Left forelimb (tissue), 1 donor: ENCODE results near the gene C19orf18.
"Not testable (repeated sequence)": the region's sequence is repeated elsewhere in the genome, so short reads cannot be mapped to it uniquely, and the experiment has no call there.

Experiments used
- DNase-seq: peaks from one replicate; pipeline ENCODE4 v3.0.0-alpha.2; 2018; ENCODE audit warnings: low spot score

Gene C19orf18

DNA sequence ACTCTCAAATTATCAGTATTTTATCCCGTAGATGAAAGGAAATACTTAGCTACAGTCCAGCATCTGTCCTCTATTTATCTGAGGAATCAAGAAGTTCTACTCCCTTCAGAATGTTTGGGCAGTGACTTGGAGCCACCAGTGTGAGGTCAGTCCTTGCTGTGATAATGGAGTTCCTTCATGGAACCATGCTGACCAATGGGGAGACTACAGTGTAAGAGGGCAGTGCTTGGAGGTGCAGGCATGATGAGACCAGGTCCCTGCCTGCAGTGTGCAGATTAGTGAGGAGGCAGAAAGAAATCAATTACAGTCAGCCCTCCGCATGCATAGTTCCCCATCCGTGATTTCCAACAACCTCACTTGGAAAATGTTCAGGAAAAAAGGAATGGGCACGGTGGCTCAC is at the start of gene C19orf18:
TSS of gene C19orf18 (minus strand) at position 101 of the 400 bp plus-strand sequence. CDS start 102 bp downstream, outside the sequence.
- DNase-seq = no peak

DNA sequence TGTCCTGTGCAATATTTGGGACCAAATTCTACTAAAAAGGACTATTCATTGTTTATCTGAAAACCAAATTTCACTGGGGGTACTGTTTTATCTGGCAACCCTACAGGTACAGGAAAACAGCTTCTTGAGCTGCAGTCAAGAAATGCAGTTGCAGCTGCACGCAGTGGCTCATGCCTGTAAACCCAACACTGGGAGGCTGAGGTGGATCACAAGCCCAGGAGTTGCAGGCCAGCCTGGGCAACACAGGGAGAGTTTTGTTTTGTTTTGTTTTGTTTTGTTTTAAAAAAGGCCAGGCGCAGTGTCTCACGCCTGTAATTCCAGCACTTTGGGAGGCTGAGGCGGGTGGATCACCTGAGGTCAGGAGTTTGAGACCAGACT is 47.9 kb upstream of the C19orf18 start:
- no peak for DNase-seq

DNA sequence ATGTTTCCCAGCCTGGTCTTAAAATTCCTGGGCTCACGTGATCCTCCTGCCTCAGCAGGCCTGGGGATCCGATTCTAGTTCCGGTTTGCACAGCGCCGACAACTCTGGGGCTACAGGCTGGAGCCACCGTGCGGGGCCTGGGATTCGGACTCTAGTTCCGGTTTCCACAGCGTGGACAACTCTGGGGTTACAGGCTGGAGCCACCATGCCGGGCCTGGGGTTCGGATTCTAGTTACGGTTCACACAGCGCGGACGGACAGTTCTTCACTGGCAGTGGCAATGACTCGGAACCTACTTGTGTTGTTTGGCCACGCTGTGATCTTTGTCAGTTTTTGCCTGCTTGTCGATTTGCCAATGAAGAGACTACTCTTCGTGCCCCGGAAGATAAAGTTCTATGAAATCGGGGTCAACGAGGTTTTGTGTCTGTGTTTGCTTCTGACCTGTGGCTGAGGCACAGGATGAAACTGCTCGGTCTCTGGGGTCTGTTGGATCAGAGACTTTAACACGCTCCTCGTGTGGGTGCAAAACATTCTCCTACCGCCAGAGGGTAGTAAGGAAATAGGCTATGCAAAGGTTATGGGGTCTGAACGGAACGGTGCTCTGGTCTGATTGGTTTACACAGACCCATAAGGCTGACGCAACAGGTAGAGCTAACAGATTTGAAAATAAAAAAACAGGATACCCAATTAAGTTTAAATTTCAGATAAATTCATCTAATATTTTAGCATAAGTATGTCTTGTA is 47.4 kb upstream of the C19orf18 start:
- no peak for DNase-seq

DNA sequence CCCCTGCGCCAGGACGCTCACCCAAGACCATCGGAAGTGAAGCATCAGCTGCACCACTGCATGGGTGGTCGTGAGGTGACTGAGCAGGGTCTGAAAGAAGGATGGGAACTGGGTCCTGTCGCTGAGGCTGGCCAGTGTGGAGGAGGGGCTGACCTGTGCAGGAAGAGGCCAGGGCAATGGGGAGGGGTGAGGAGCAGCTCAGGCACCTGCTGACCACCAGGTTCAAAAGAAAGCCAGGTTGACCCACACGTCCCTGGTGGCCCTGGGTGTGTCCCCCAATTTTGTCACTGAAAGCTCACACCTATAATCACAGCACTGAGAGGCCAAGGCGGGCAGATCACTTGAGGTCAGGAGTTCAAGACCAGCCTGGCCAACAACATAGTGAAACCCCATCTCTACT is 45.8 kb upstream of the C19orf18 start:
- DNase-seq = no peak

DNA sequence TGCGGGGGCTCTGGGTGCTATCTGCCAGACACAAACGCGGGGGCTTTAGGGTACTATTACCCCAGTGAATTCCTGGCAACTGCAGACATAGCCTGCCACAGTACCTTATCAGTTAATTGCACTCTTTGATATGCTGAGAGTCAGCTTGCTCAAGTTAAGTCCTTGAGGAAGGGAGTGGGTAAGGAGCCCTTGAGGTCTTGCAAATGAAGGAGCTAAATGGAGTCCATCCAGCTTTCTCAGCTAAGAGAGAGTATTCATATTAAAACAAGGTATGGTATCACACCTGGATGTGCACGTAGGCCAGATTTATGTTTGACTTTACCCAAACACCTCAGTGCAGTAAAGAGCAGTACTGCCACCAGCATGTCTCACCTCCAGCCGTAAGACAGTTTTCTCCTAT is 39.8 kb upstream of the C19orf18 start:
- no peak for DNase-seq

DNA sequence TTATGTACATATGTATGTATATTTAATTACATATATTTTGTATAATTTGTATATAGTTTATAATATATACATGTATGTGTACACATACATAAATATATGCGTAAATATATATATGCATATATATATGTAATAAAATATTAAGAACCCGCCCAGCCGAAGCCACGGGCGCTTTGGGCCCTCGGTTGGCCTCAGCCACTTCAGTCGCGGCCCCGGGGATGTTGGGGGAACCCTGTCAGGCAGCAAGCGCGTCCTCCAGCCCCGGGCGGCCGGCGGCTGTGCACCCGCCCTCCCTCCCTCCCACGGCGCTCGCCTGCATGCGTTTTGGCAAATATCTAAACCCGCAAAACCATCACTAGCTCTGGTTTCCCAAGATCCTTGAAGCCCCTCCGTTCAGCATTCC is 36.2 kb upstream of the C19orf18 start:
- no peak for DNase-seq

DNA sequence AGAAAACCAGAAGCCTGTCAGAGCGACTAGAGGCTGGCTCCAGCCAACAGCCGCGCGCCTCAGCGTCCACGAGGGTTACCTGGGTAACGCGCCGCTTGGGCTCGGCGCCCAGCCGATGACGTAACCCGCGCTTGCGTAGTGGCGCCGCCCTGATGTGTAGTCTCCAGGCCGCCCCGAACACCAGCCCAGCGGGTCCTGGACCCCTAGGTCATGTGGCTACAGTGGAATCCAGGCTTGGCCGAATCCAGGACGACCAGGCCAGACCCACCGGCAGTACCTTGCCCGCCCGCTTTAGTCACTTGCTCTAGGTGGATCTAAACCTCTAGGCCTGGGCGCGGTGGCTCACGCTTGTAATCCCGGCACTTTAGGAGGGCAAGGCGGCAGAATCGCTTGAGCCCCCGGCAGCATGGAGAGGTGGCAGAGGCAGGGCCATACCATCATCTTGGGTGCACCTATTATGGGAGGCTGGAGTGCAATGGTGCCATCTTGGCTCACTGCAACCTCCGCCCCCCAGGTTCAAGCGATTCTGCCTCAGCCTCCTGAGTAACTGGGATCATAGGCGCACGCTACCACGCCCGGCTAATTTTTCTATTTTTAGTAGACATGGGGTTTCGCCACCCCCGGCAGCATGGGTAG is 35.5 kb upstream of the C19orf18 start:
- DNase-seq = peak; percentile 97

DNA sequence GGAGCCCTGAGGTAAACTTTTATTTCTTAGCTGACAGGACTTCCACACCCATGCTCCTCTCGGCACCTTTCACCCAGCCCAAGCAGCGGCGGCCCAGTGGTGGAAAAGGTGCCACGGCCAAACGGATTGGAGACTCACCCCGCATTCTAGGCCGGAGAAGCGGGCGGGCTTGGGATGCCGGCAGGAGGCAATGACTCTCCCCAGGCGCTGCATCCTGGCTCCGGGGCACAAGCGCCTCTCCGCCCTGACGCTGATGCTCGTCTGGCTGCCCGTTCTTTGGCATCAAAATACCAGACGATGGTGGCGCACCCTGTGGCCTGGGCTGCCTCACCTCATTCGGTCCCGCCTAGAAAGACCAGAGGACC is 34.9 kb upstream of the C19orf18 start:
- DNase-seq = peak; percentile 72

DNA sequence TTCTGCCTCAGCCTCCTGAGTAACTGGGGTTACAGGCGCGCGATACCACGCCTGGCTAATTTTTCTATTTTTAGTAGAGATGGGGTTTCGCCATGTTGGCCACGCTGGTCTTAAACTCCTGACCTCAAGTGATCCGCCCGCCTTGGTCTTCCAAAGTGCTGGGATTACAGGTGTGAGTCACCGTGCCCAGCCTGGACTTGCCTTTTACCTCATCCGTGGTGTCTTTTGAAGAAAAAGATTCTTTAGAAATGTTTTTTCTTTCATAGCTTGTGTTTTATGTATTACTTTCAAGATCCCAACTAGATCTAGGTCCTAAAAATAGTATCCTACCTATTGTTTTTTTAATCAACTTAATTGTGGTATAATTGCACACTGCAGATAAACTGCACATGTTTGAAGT is 34.5 kb upstream of the C19orf18 start:
- DNase-seq = not testable (repeated sequence)

DNA sequence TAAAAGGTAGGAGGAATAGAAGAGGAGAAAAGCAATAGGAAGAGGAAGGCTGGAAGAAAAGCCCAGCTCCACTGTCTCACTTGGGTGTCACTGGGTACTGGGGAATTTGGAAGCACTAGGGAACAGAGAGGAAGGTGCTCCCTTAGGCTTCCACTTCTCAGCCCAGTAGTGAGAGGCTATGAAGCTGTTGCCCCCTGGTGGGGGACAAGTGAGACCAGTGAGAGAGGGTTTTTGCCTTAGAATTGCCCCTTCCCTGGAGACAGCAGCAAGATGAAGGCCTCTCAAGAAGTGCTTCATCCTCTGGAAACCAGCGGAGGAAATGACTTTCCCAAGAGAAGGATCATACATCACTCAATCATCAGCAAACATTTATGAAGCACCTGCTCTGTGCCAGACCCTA is 33.0 kb upstream of the C19orf18 start:
- DNase-seq = no peak

DNA sequence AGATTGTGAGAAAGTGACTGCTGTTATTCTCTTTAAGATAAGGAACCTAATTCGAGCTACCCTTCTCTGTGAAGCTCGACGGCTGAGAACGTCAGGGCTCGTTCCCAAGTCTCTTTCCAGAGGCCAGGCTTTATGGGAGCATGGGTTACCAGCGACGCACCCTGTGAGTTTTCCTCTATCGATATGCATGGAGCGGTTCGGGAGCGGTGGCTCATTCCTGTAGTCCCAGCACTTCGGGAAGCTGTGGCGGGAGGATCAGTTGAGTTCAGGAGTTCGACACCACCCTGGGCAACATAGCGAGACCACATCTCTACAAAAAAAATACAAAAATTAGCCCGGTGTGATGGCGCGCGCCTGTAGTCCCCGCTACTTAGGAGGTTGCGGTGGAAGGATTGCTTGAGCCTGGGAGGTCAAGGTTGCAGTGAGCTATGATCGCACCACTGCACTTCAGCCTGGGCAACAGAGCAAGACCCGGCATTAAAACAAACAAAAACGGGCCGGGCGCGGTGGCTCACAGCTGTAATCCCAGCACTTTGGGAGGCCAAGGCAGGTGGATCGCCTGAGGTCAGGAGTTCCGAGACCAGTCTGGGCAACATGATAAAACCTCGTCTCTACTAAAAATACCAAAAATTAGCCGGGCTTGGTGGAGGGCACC is 29.0 kb upstream of the C19orf18 start:
- no peak for DNase-seq

DNA sequence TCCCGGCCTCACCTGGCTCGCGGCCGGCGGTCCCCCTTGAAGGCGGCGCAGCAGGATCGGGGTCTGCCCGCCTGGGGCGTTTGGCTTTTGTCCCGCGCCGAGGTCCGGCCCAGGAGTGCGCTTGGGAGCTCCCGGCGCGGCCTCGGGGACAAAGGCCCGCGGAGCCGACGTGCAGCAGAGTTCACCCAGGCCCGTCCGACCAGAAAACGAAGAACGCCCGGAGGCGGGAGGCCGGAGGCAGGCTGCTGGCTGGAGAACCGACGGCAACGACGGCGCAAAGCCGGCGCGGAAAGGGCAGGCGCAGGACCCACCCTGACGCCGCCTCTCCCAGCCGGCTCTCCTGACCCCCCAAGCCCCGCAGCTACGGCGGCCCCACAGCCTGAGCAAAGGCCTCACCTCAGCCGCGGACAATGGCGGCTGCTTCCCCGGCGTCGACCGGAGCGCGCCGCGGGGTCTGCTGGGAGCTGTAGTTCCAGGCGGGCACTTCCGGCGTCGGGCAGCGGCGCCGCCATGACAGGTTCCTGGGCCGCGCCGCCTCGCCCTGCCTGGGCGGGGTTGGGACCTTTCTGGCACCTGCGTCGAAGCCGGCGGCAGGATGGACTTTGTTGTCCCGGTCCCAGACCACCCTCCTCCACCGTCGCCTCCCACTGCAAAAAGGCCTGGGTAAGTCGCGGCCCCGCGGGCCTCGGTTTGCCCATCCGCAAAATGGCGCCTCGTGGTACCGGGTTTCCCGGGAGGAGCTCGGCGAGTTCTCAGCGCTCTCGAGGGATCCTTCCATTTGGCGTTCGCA is 28.2 kb upstream of the C19orf18 start, which contains the start of gene ZNF606:
TSS of gene ZNF606 (minus strand) at position 437 of the 790 bp plus-strand sequence. CDS start 1,501 bp downstream, outside the sequence.
- peak; percentile 93 for DNase-seq

DNA sequence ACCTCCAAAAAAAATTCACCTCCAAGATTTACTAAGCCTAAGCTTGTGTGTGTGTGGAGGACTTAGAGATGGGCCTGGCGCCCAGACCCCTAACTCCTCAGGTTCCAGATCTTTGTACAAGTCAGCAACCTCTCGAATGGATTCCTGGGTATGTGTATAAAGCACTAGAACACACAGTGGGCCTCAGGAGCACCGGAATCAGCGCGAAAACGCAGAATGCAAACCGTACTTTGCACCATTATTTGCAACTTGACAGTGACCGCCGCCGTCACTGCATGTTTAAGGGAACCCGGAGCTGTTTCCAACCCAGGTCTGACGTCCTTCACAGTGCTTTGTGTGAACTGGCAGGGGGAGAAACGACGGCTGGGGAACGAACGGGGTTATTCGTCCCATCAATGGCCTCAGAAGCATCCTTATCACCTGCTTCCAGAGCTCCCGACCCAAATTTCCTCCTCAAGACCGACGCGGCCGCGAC is 27.6 kb upstream of the C19orf18 start:
- no peak for DNase-seq

DNA sequence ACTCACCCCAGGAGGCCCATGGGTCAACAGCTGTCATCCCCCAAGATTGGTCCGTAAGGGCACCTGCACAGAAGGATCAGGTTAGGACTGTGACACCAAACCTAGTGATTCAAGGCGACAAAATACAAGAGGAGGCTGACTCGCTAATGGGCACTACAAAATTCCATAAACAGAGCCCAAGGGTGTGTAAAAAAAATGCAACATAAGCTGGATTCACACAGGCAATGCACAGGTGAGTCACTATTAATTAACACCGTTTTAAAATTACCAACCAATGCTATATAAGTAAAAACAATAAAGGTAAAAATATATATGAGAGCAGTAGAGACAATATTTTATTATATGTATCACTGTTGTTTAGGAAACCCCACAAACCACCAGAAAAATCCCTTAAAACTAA is 26.3 kb upstream of the C19orf18 start:
- DNase-seq = no peak

DNA sequence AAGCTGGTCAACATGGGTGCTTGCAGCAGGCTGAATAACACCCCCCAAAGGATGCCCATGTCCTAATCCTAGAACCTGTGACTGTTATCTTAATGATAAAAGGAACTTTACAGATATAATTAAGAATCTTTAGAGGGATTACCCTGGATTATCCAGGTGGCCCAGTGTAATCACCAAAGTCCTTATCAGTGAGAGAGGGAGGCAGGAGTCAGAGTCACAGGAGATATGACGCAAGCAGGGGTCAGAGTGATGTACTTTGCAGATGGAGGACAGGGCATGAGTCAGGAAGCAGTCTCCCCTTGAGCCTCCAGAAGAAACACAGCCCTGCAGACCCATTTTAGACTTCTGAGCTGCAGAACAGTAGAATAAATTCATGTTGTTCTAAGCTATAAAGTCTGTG is 18.5 kb upstream of the C19orf18 start:
- DNase-seq = no peak

DNA sequence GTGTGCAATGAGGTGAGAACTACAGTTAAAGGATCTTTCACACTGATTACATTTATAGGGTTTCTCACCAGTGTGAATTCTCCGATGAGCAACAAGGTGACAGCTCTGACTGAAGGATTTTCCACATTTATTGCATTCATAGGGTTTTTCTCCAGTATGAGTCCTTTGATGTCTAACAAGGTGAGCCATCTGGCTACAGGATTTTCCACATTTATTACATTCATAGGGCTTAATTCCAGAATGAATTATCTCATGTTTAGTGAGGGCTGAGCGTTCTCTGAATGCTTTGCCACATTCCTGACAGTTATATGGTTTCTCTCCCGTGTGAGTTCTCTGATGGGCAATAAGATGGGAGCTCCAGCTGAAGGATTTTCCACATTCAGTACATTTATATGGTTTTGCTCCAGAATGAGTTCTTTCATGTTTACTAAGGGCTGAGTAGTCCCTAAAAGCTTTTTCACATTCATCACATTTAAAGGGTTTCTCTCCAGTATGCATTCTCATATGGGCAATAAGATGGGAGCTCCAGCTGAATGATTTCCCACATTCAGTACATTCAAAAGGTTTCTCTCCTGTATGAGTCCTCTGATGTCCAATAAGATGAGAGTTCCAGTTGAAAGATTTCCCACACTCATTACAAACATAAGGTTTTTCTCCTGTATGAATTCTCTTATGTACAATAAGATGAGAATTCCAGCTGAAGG is 4.4 kb upstream of the C19orf18 start:
- DNase-seq = no peak

DNA sequence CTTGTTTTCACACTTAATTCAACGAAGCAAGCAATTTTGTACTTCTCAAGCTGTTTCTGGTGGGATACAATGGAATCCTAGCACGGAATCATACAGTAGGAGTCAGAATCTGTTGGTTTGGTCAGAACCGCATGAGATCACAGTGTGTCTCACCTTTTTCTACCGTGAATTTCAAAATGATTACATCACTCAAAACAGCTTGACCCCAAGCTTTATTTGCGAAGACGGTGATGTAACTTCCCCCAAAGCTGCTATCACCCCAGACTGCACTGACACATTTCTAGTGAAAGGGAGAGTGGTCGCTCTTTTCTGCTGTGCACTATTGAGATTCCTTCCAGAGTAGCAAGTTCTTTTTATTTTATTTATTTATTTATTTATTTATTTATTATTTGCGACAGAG is 9.6 kb downstream of the C19orf18 start:
- DNase-seq = no peak

DNA sequence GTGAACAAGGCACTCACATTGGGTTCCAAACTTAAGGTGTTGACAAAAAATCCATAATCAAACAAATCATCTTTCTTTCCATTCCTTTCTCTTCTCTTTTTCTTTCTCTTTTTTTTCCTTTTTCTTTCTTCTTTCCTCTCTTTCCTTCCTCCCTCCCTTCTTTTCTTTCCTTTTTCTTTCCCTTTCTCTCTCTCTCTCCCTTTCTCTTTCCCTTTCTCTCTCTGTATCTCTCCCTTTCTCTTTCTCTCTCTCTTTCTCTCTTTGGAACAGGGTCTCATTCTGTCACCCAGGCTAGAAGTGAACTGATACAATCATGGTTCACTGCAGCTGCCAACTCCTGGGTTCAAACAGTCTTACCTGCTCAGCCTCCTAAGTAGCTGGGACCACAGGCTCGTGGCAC is 12.5 kb downstream of the C19orf18 start:
- DNase-seq = no peak

DNA sequence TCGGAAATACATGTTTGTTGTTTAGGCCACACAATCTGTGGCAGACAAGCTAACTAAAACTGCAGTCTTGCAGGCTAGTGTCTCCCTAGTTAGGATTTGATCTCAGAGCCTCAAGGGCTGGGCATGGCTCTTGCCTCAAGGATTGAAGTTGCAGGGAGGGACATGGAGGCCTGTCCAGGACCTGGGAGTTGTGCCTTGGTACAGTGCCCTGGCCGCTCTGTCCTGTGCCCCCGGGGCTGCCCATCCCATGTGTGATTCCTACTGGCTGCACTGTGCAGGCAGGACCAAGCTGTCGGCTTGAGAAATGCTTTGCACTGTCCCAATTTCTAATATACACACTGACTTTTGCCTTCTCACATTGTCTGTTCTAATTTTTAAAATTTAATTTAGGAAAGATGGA is 19.3 kb downstream of the C19orf18 start:
- no peak for DNase-seq

DNA sequence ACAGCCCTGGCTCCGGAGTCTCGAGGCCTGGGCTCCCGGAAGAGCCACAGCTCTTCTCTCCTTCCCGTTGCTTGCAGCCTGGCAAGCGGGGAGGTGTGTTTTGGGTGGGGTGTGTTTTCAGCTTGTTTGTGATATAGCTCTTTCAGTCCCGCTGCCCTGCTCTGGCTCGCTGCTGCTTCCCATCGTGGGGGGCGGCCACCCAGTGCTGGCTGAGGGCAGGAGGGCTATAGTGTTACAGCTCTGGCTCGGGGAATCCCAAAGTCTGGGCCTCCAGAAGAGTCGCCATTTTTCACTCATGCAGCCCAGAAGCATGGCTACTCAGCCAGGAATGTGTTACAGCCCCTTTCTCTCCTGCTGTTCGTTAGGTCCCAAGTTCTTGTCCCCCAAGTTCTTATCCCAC is 24.6 kb downstream of the C19orf18 start:
- DNase-seq = no peak

DNA sequence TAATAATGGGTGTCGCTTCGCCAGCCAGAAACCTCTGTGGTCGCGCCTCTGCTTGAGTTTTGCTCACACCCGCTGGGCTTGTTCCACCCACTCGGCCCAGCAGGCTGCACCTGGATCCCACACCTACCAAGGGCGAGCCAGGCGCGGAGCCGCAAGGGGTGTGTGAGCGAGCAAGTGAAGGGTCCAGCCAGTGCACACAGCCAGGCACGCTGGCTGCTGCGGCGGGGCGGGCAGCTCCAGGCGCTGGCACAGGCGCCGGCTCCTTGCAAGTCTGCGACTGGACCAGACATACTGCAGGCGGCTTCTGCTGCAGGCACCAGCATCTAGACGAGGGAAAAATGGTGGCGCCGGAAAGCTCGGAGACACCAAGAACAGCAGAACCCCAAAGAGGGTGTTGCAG is 25.0 kb downstream of the C19orf18 start:
- DNase-seq = no peak
